Tibial nerve (tissue), 4 donors: ENCODE results near the gene TBL3. TPM values are rescaled to one million over a fixed set of nuclear protein-coding genes. Genes with fewer than 3 reads are reported as not detected.
A peak's percentile ranks its signal among the peaks of the same experiment; 100 is the strongest.

ENCODE experiments used
- DNase-seq, 2 donors: peaks; one replicate each; pipeline ENCODE4 v3.0.0-alpha.2; 2019; ENCODE audit warnings: low spot score in 2 of 2
- H3K27ac ChIP-seq, 4 donors: fragments of 200-600 bp; sonication (generic) in 3 of 4; one replicate each; pipeline ENCODE4 v1.5.1; 2017 to 2019; ENCODE audit warnings: mild to moderate bottlenecking in 1 of 4
- H3K27me3 ChIP-seq, 2 donors: fragments of 200-600 bp; sonication (generic) in 1 of 2; one replicate each; pipeline versions ENCODE4 v1.5.1 to v1.6.0; 2017 to 2019
- H3K36me3 ChIP-seq, 3 donors: fragments of 200-600 bp; sonication (generic); one replicate each; pipeline ENCODE4 v1.5.1; 2018 to 2019
- H3K4me1 ChIP-seq, 4 donors: fragments of 200-600 bp; sonication (generic) in 3 of 4; one replicate each; pipeline ENCODE4 v1.5.1; 2017 to 2019
- H3K4me3 ChIP-seq, 4 donors: fragments of 200-600 bp; sonication (generic) in 3 of 4; one replicate each; pipeline ENCODE4 v1.5.1; 2017 to 2019; ENCODE audit warnings: mild to moderate bottlenecking in 1 of 4, moderate library complexity in 1 of 4
- H3K9me3 ChIP-seq, 4 donors: fragments of 200-600 bp; sonication (generic) in 3 of 4; one replicate each; pipeline ENCODE4 v1.5.1; 2017 to 2019
- CTCF ChIP-seq, 5 experiments: fragments of 200-600 bp in 3 of 5; fragments of 450-650 bp in 2 of 5; sonication (generic) in 3 of 5; IDR thresholded peaks; one replicate each; pipeline ENCODE4 v1.5.1; 2016 to 2019; ENCODE audit warnings: antibody characterized with exemption in 5 of 5, mild to moderate bottlenecking in 3 of 5, moderate library complexity in 2 of 5
- EP300 ChIP-seq, 2 donors: sonication (generic); formaldehyde crosslinking; IDR thresholded peaks; one replicate each; pipeline ENCODE4 v1.6.1; 2017; ENCODE audit warnings: antibody characterized with exemption in 2 of 2, mild to moderate bottlenecking in 1 of 2
- POLR2A ChIP-seq, 2 donors: fragments of 450-650 bp; IDR thresholded peaks; one replicate each; pipeline ENCODE4 v1.6.1; 2017; ENCODE audit warnings: antibody characterized with exemption in 2 of 2, mild to moderate bottlenecking in 2 of 2, moderate library complexity in 2 of 2
- WGBS, 2 donors: methylation state at CpG; one replicate each; pipeline ENCODE4 v1.1.5; 2018; 5-methylcytosine and 5-hydroxymethylcytosine counted together
- total RNA-seq, 4 donors: library from RNA; depleted of rRNA; stranded (reverse); fragments of >200 nt; gene quantifications; one replicate each; pipeline ENCODE4 v1.1.0, GENCODE V29; 2016

TBL3 gene
- total RNA-seq, 4 donors from 2014 or later = 37.6 to 70.8 (median 46.2) TPM

DNA sequence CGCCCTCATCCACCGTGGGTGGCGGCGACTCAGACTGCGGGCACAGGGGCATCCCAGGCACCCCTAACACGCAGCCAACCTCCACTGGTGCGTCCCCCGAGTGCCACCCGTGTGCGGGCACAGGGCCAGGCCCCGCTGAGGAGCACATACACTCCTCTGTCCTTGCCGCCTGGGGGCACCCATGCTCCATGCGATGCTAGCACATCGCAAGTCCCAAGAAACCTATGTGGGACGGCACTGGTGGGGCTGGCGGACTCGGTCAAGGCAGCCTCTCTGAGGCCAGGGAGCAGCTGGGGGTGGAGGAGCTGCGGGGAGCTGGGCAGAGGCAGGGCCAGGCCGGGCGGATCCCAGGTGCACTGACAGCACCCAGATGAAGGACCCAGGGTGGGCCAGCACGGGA, 33.8 kb downstream of the TBL3 start:
- peaks cover 8 to 30% (median 16%) of the 10 kb centered on the region in 3 donors for H3K36me3 ChIP-seq
- no peak for TF ChIP-seq EP300 (IDR thresholded peaks at IDR 0.05)
- TF ChIP-seq POLR2A (IDR thresholded peaks at IDR 0.05) = no peak
- peak in 3 of 5 experiments; percentile 6 to 57 (median 36) for TF ChIP-seq CTCF (IDR thresholded peaks at IDR 0.05)
- WGBS, 2 donors = 23 to 51% methylated on average over 15 to 18 of the region's 21 CpGs
- H3K27me3 ChIP-seq = no peaks in the 10 kb centered on the region
- DNase-seq = no peak
- H3K4me3 ChIP-seq = no peak overlapping the region
- H3K27ac ChIP-seq = peak overlapping the region in 3 of 4 donors; percentile 62 to 92 (median 75)
- H3K4me1 ChIP-seq = peaks cover 4 to 69% (median 61%) of the 10 kb centered on the region in 4 donors
- H3K9me3 ChIP-seq = no peaks in the 10 kb centered on the region

DNA sequence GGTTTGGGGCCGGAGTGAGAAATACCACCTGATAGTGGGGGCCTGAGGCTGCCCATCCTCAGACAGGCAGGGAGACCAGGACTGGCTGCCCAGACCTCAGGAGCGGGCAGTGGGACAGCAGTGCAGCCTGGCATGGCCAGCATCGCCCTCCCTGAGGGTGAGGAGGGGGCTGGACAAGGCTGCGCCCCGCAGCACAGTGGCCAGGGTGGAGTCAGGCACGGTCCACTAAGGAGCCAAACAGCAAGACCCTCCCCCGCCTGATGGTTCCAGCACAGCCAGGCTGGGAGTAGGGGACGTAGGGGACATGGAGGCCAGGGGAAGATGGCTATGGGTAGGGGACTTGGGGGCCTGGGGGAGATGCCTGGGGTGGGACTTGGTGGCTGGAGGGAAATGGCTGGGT, 34.5 kb downstream of the TBL3 start:
- Histone ChIP-seq H3K4me3 (no peak overlapping the region), H3K27me3 (no peaks in the 10 kb centered on the region), H3K27ac (peak overlapping the region in 2 of 4 donors; percentile 2 to 92), H3K36me3 (peaks cover 8 to 23% (median 12%) of the 10 kb centered on the region in 3 donors), H3K9me3 (no peaks in the 10 kb centered on the region), H3K4me1 (peaks cover 4 to 71% (median 61%) of the 10 kb centered on the region in 4 donors)
- WGBS, 2 donors = 90 to 93% methylated on average over 8 of the region's 8 CpGs
- TF ChIP-seq CTCF (IDR thresholded peaks at IDR 0.05) (no peak), EP300 (IDR thresholded peaks at IDR 0.05) (no peak), POLR2A (IDR thresholded peaks at IDR 0.05) (no peak)
- no peak for DNase-seq

DNA sequence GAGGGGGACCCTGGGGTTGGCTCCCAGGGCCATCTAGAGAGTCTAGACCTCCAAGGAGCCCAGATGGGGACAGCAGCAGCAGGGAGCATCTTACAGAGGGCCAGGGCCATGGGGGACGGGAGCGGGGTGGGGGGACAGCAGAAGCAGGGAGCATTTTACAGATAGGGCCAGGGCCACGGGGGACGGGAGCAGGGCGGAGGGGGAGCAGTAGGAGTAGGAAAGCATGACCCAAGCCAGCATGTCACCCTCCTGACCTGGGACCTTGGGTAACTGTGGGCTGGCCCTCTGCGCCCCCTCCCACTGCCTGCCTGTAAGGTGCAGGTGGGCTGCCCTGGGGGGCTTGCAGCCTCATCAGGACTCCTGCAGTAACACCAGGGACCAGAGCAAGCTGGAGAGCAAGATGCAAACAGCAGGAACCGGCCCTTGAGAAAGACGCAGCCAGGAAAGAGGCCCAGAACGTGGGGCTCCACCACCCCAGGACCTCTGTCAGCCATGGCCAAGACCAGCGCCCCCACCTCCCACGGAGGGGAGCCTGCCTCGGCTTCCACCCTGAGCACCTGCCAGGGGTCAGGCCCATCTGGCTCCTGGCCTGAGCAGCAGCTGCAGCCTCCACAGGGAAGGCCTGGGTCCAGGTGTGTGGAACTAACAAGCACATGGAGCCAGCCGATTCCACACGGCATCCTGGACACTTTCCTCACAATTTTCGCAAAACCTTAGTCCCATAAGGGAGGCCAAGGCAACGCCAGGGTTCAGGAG, 35.4 kb downstream of the TBL3 start:
- Histone ChIP-seq H3K4me3 (no peak overlapping the region), H3K9me3 (no peaks in the 10 kb centered on the region), H3K27me3 (no peaks in the 10 kb centered on the region), H3K36me3 (peaks cover 2 to 14% (median 7%) of the 10 kb centered on the region in 3 donors), H3K27ac (peak overlapping the region in 2 of 4 donors; percentile 84 to 92), H3K4me1 (peaks cover 4 to 71% (median 61%) of the 10 kb centered on the region in 4 donors)
- TF ChIP-seq POLR2A (IDR thresholded peaks at IDR 0.05) = no peak
- no peak for TF ChIP-seq CTCF (IDR thresholded peaks at IDR 0.05)
- no peak for TF ChIP-seq EP300 (IDR thresholded peaks at IDR 0.05)
- 66 to 71% methylated on average over 13 to 16 of the region's 16 CpGs for WGBS, 2 donors
- no peak for DNase-seq

- Histone ChIP-seq H3K4me3 (peak overlapping the region in 2 of 4 donors; percentile 14 to 68), H3K36me3 (peaks cover 0 to 6% (median 0%) of the 10 kb centered on the region in 3 donors), H3K9me3 (no peaks in the 10 kb centered on the region), H3K27ac (peak overlapping the region in 3 of 4 donors; percentile 84 to 92 (median 92)), H3K4me1 (peaks cover 4 to 69% (median 61%) of the 10 kb centered on the region in 4 donors), H3K27me3 (no peaks in the 10 kb centered on the region)
- peak in 1 of 2 donors; percentile 33 for DNase-seq
- WGBS, 2 donors = 42 to 48% methylated on average over 14 to 15 of the region's 15 CpGs
- no peak for TF ChIP-seq EP300 (IDR thresholded peaks at IDR 0.05)
- TF ChIP-seq POLR2A (IDR thresholded peaks at IDR 0.05) = no peak
- TF ChIP-seq CTCF (IDR thresholded peaks at IDR 0.05) = no peak
Measured at GRCh38 chr16:2008009-2008526, 36.2 kb downstream of the TBL3 start.

DNA sequence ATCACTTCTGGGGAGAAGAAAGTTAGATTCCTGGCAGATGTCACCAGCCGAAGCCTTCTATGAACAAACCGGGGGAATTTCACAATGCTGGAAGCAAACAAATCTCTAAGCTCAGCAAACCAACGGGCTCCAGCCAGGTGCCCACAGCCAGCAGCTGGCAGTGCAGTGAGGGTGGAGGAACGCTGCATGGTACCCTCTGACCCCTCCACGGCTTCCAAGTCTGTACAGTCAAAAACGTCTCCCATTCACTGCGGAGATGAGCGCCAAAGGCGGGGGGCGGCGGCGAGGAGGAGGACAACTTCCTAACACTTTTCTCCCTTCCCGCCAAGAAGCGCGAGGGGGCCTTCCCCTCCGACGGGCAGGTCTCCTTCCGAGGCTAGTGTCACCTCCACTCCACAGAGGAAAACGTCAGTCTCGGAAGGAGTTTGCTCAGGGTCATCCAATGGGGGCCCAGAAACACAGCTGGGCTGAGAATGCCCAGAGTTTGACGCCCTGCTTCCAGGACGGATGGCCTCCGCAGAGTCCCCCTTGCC, 36.8 kb downstream of the TBL3 start:
- 2% methylated on average over 23 of the region's 23 CpGs for WGBS, 2 donors
- no peak for TF ChIP-seq POLR2A (IDR thresholded peaks at IDR 0.05)
- TF ChIP-seq EP300 (IDR thresholded peaks at IDR 0.05) = no peak
- no peak for TF ChIP-seq CTCF (IDR thresholded peaks at IDR 0.05)
- H3K27ac ChIP-seq = peak overlapping the region in 3 of 4 donors; percentile 84 to 92 (median 92)
- H3K36me3 ChIP-seq = no peaks in the 10 kb centered on the region
- H3K9me3 ChIP-seq = no peaks in the 10 kb centered on the region
- H3K4me3 ChIP-seq = peak overlapping the region; percentile 68 to 98 (median 74)
- DNase-seq = no peak
- peaks cover 4 to 63% (median 59%) of the 10 kb centered on the region in 4 donors for H3K4me1 ChIP-seq
- H3K27me3 ChIP-seq = no peaks in the 10 kb centered on the region
